Heart left ventricle (tissue), 16 donors: ENCODE measurements around the gene SCN1B. TPM values are rescaled to one million over a fixed set of nuclear protein-coding genes. Genes with fewer than 3 reads are reported as not detected.
"Not testable (repeated sequence)": the region's sequence is repeated elsewhere in the genome, so short reads cannot be mapped to it uniquely, and the experiment has no call there.

Experiments used
- ATAC-seq, 4 donors: fragments of 200-7000 bp; cut with Tn5 transposase; one replicate each; pipeline ENCODE4 v1.9.1; 2020 to 2022; ENCODE audit warnings: moderate library complexity in 4 of 4, mild to moderate bottlenecking in 3 of 4, moderate number of reproducible peaks in 1 of 4
- DNase-seq, 5 donors: peaks; one replicate each; pipeline ENCODE4 v3.0.0-alpha.2; 2020
- H3K27ac ChIP-seq, 12 donors: fragments of 200-600 bp; sonication (generic) in 4 of 12; one replicate each; pipeline versions ENCODE4 v1.5.0 to v1.8.0; 2016 to 2022; ENCODE audit warnings: mild to moderate bottlenecking in 2 of 12
- H3K27me3 ChIP-seq, 9 donors: fragments of 200-600 bp; sonication (generic) in 2 of 9; one replicate each; pipeline versions ENCODE4 v1.5.1 to v1.8.0; 2016 to 2022; ENCODE audit warnings: mild to moderate bottlenecking in 3 of 9
- H3K36me3 ChIP-seq, 9 donors: fragments of 200-600 bp; sonication (generic) in 2 of 9; one replicate each; pipeline versions ENCODE4 v1.5.0 to v1.8.0; 2018 to 2022; ENCODE audit warnings: mild to moderate bottlenecking in 2 of 9
- H3K4me1 ChIP-seq, 12 donors: fragments of 200-600 bp; sonication (generic) in 4 of 12; one replicate each; pipeline versions ENCODE4 v1.5.0 to v1.8.0; 2016 to 2022; ENCODE audit warnings: mild to moderate bottlenecking in 3 of 12
- H3K4me3 ChIP-seq, 12 donors: fragments of 200-600 bp; sonication (generic) in 4 of 12; one replicate each; pipeline versions ENCODE4 v1.5.0 to v1.8.0; 2017 to 2022; ENCODE audit warnings: mild to moderate bottlenecking in 9 of 12, moderate library complexity in 4 of 12
- H3K9me3 ChIP-seq, 12 donors: fragments of 200-600 bp; sonication (generic) in 4 of 12; one replicate each; pipeline versions ENCODE4 v1.5.0 to v1.8.0; 2016 to 2022; ENCODE audit warnings: mild to moderate bottlenecking in 1 of 12
- POLR2A ChIP-seq, 2 donors: fragments of 450-650 bp; IDR thresholded peaks; one replicate each; pipeline ENCODE4 v1.6.1; 2017; ENCODE audit warnings: antibody characterized with exemption in 2 of 2, mild to moderate bottlenecking in 2 of 2, moderate library complexity in 2 of 2
- whole genome bisulfite sequencing, 4 donors: extraction: QIAGEN DNeasy Blood & Tissue Kit in 2 of 4; methylation state at CpG; one replicate each; pipeline versions ENCODE4 v1.1.5 to v1.1.7; 2013 to 2018; 5-methylcytosine and 5-hydroxymethylcytosine counted together
- intact Hi-C, 10 donors: fragments of 100-400 bp; cut with DNase I; formaldehyde crosslinking; loops; one replicate each; pipeline versions ENCODE4 v1.11.1 to v1.14.2; 2022
- polyA plus RNA-seq, 2 donors: library from polyadenylated mRNA; stranded (reverse); fragments of 200-250 nt; gene quantifications; one replicate each; pipeline ENCODE4 v1.2.3, GENCODE V29; 2013
- total RNA-seq, 9 donors: library from RNA; depleted of rRNA in 2 of 9; stranded (reverse); fragments of >200 nt in 2 of 9; fragmentation: NEBNext Ultra II Directional in 3 of 9; extraction: Animal tissue kit (Norgen Biotek cat#: 25700) in 3 of 9; gene quantifications; one replicate each; pipeline versions ENCODE4 v1.1.0 to v1.2.4, GENCODE V29; 2016 to 2023
- TF ChIP-seq, protein P1 (sequence below), 12 donors: fragments of 200-600 bp; sonication (generic) in 4 of 12; IDR thresholded peaks; one replicate each; pipeline versions ENCODE4 v1.5.0 to v1.8.0; 2018 to 2022; ENCODE audit warnings: antibody characterized with exemption in 12 of 12, mild to moderate bottlenecking in 5 of 12
- donor health status: ischemic (EF 13 %, LVEDD 7.1; RV severe dilation, severe dysfunction).
- donor health status: healthy with polysubstance abuse.
- donor health status: DM: no; HTN: yes; CAD: no.
- donor health status: DM: no; HTN: no; CAD: no.
- donor health status: ischemic (EF 25% LVEDD 6.9; RV normal size, moderate dysfunction).
- donor health status: ischemic (EF 25% LVEDD 5.7; RV mildly dilated, moderate dysfunction).
- donor health status: healthy.
- donor health status: DM: yes; HTN: yes; CAD: no.
- donor health status: ischemic (EF 35%, LVEDD 5.7; RV mildly dilated, moderate dysfunction).
- donor health status: nonischemic (EF 11% LVEDD 7.7; RV severe dilation, severe dysfunction).
- donor health status: DM: yes; HTN: yes; CAD: no.
- donor health status: PGD.
- donor health status: ischemic (EF 29% LVEDD 5.4; RV normal size, mild dysfunction).
- donor health status: nonischemic (EF 23%, LVEDD 6.1; RV moderate dilation, normal function).

Gene SCN1B
- total and polyA plus RNA-seq, 11 donors = 19.7 to 68.3 (median 32.4) TPM

GRCh38 chr19:34991542-34992333 is 38.5 kb upstream of the SCN1B start:
- H3K27ac ChIP-seq = no peak overlapping the region
- H3K9me3 ChIP-seq = no peaks in the 10 kb centered on the region
- H3K4me1 ChIP-seq = peaks cover 0 to 52% (median 20%) of the 10 kb centered on the region in 12 donors
- intact Hi-C loops = no loop called here
- 89 to 95% (median 92%) methylated on average over 8 of the region's 8 CpGs for WGBS, 4 donors
- ATAC-seq = no peak
- TF ChIP-seq POLR2A (IDR thresholded peaks at IDR 0.05) = no peak
- TF ChIP-seq, protein P1, sequence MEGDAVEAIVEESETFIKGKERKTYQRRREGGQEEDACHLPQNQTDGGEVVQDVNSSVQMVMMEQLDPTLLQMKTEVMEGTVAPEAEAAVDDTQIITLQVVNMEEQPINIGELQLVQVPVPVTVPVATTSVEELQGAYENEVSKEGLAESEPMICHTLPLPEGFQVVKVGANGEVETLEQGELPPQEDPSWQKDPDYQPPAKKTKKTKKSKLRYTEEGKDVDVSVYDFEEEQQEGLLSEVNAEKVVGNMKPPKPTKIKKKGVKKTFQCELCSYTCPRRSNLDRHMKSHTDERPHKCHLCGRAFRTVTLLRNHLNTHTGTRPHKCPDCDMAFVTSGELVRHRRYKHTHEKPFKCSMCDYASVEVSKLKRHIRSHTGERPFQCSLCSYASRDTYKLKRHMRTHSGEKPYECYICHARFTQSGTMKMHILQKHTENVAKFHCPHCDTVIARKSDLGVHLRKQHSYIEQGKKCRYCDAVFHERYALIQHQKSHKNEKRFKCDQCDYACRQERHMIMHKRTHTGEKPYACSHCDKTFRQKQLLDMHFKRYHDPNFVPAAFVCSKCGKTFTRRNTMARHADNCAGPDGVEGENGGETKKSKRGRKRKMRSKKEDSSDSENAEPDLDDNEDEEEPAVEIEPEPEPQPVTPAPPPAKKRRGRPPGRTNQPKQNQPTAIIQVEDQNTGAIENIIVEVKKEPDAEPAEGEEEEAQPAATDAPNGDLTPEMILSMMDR (IDR thresholded peaks at IDR 0.05) = no peak
- DNase-seq = no peak
- H3K36me3 ChIP-seq = no peaks in the 10 kb centered on the region
- H3K27me3 ChIP-seq = no peaks in the 10 kb centered on the region
- no peak overlapping the region for H3K4me3 ChIP-seq

- ATAC-seq, intact Hi-C loops, DNase-seq, H3K27me3 ChIP-seq, H3K9me3 ChIP-seq, H3K36me3 ChIP-seq, H3K4me3 ChIP-seq, H3K27ac ChIP-seq: not testable (repeated sequence)
- 88 to 95% (median 92%) methylated on average over 7 of the region's 7 CpGs for WGBS, 4 donors
- peaks cover 0 to 61% (median 26%) of the 10 kb centered on the region in 12 donors for H3K4me1 ChIP-seq
Observed at GRCh38 chr19:34992582-34992981, 37.7 kb upstream of the SCN1B start.

- H3K27ac ChIP-seq = peak overlapping the region; percentile 48 to 100 (median 84)
- peaks cover 0 to 62% (median 33%) of the 10 kb centered on the region in 12 donors for H3K4me1 ChIP-seq
- no peaks in the 10 kb centered on the region for H3K36me3 ChIP-seq
- H3K9me3 ChIP-seq = no peaks in the 10 kb centered on the region
- TF ChIP-seq, protein P1 (IDR thresholded peaks at IDR 0.05) = no peak
- no peak for TF ChIP-seq POLR2A (IDR thresholded peaks at IDR 0.05)
- DNase-seq (no peak), ATAC-seq (peak in 1 of 4 donors; percentile 11)
- H3K27me3 ChIP-seq = no peaks in the 10 kb centered on the region
- H3K4me3 ChIP-seq = no peak overlapping the region
- WGBS, 4 donors = 52 to 74% (median 63%) methylated on average over 9 of the region's 9 CpGs
- intact Hi-C loops = loop anchor here in 1 of 10 donors (1.0 kb wide), 1 partner anchor 21 kb away; no protein-coding TSS in a partner anchor
Observed at GRCh38 chr19:34994286-34994642, 36.0 kb upstream of the SCN1B start.

DNA sequence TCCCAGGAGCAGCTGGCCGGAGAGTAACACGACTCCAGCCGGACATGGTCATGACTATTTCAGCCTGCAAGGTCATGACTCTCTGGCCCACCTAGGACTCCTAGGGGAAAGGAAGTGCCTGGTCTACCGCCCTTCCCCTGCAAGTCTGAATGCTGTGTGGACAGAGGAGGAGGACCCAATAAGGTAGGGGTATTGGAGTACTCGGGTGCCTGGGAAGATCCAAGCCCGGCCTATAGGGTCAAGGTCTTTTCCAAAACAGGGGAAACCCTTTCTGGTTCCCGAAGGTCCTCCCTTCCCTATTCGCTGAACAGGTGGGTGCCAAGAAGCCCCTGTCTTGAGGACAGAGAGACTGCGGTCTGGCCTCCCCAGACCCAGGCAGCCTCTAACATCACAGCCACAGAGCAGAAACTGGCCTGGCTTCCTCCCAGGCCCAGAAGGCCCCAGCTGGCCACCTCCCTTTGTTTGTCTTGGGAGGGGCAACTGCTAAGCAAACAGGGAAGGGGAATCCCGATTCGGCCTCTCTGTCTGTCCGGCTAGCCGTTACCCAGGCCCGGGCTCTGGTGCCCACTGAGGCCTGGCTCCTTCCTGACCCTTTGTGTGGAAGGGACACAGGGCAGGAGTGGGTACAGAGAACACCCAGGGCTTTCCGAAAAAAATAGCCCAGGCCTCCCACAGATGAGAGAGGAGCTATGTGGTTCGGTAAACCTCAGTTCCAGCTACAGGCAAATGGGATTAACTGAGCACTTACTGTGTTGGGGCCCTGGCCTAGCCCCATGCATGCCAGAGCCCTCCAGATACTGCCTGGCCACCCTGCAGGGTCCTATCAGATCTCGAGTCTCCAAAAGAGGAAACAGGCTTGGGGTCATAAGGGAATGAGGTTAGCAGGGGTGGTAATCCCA is 35.4 kb upstream of the SCN1B start:
- Histone ChIP-seq H3K9me3 (no peaks in the 10 kb centered on the region), H3K27me3 (no peaks in the 10 kb centered on the region), H3K4me3 (peak overlapping the region in 2 of 12 donors; percentile 7 to 14), H3K27ac (peak overlapping the region; percentile 48 to 100 (median 84)), H3K4me1 (peaks cover 0 to 62% (median 38%) of the 10 kb centered on the region in 12 donors), H3K36me3 (no peaks in the 10 kb centered on the region)
- 52 to 61% (median 60%) methylated on average over 12 to 17 of the region's 17 CpGs for WGBS, 4 donors
- TF ChIP-seq, protein P1 (IDR thresholded peaks at IDR 0.05) = no peak
- no peak for TF ChIP-seq POLR2A (IDR thresholded peaks at IDR 0.05)
- intact Hi-C loops = loop anchor here in 1 of 10 donors (1.0 kb wide), 1 partner anchor 22 kb away; no protein-coding TSS in a partner anchor
- ATAC-seq (peak; percentile 24 to 73 (median 62)), DNase-seq (peak in 3 of 5 donors; percentile 58 to 63 (median 59))
